ENCODE measurements around the gene ZBTB37.
"Not testable (repeated sequence)": the region's sequence is repeated elsewhere in the genome, so short reads cannot be mapped to it uniquely, and the experiment has no call there.

The ZBTB37 gene

DNA sequence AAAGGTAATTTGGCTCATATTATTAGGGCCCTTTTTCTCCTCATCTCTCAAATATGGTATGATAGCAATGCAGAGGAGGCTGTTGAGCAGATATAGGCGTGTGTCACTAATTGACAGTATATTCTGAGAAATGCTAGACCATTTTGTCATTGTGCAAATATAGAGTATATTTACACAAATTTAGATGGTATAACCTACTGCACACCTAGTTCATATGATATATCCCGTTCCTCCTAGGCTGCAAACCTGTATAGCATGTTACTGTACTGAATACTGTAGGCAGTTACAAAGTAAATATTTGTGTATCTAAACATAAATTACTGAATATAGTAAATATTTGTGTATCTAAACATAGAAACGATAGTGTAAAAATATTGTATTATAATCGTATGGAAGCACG lies 8.6 kb downstream of the ZBTB37 start:
- WGBS (ENCODE audit: extremely low coverage, insufficient coverage, low lambda C conversion rate), result 100% methylated on average over 1 of the region's 5 CpGs

DNA sequence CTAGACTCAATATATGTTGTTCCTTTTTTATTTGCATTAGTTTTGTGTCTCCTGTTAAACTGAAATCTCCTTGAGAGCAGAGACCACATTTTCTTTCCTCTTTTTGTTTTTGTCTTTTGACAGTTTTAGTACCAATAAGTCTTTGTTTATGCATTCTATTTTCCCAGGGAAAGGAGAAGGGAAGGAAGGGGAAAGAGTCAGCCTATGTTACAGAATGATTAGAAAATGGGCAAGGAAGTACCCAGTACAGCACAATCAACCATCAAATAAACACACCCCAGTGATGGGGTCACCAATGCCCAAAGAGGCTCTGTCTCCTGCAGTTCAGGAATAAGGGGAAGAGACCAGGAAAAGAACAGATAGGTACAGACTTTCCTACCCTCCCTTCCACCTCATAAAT lies 10.1 kb downstream of the ZBTB37 start:
- H3K4me1 ChIP-seq (ENCODE audit: control insufficient read depth, low read depth, low read length), result no peaks in the 10 kb centered on the region
- H3K79me2 ChIP-seq (ENCODE audit: control insufficient read depth, insufficient read depth, low read length), result no peaks in the 10 kb centered on the region
- H3K4me3 ChIP-seq (ENCODE audit: low read length), result no peak overlapping the region
- H3K4ac ChIP-seq (ENCODE audit: low read depth, low read length), result no peak overlapping the region
- H4K8ac ChIP-seq (ENCODE audit: low read depth, low read length), result no peak overlapping the region
- no peak overlapping the region for H3K4me2 ChIP-seq (ENCODE audit: low read length)
- no peaks in the 10 kb centered on the region for H3K36me3 ChIP-seq (ENCODE audit: control insufficient read depth, insufficient read depth, low read length)
- no peak overlapping the region for H3K18ac ChIP-seq (ENCODE audit: low read length)
- no peak overlapping the region for H2BK5ac ChIP-seq (ENCODE audit: low read length)
- H3K27me3 ChIP-seq (ENCODE audit: insufficient read depth, low read length, poor library complexity), result no peaks in the 10 kb centered on the region
- no peak overlapping the region for H3K9ac ChIP-seq (ENCODE audit: low read length)
- no peak for DNase-seq
- no peak overlapping the region for H2AK5ac ChIP-seq (ENCODE audit: low read length)
- H4K5ac ChIP-seq (ENCODE audit: low read length), result no peak overlapping the region
- H3K27ac ChIP-seq (ENCODE audit: low read depth, low read length), result no peak overlapping the region
- H2BK15ac ChIP-seq (replicated peaks; ENCODE audit: low read depth), result no peak overlapping the region
- H3K56ac ChIP-seq (ENCODE audit: low read length), result no peak overlapping the region
- H2BK120ac ChIP-seq (ENCODE audit: low read depth, low read length), result no peak overlapping the region
- H3K23ac ChIP-seq (ENCODE audit: low read length), result no peak overlapping the region
- H3K79me1 ChIP-seq (ENCODE audit: low read length), result peaks cover 1% of the 10 kb centered on the region

More for the DNA sequence above, 8.6 kb downstream of the ZBTB37 start:
- Histone ChIP-seq H4K8ac (ENCODE audit: low read depth, low read length) (no peak overlapping the region), H3K27me3 (ENCODE audit: insufficient read depth, low read length, poor library complexity) (no peaks in the 10 kb centered on the region), H3K4me2 (ENCODE audit: low read length) (no peak overlapping the region), H3K56ac (ENCODE audit: low read length) (no peak overlapping the region), H2AK5ac (ENCODE audit: low read length) (no peak overlapping the region), H2BK5ac (ENCODE audit: low read length) (no peak overlapping the region), H3K79me2 (ENCODE audit: control insufficient read depth, insufficient read depth, low read length) (no peaks in the 10 kb centered on the region), H3K9ac (ENCODE audit: low read length) (no peak overlapping the region), H3K4me3 (ENCODE audit: low read length) (no peak overlapping the region), H4K5ac (ENCODE audit: low read length) (no peak overlapping the region), H2BK15ac (replicated peaks; ENCODE audit: low read depth) (no peak overlapping the region), H3K23ac (ENCODE audit: low read length) (no peak overlapping the region), H3K4me1 (ENCODE audit: control insufficient read depth, low read depth, low read length) (no peaks in the 10 kb centered on the region), H2BK120ac (ENCODE audit: low read depth, low read length) (no peak overlapping the region), H3K4ac (ENCODE audit: low read depth, low read length) (no peak overlapping the region), H3K27ac (ENCODE audit: low read depth, low read length) (no peak overlapping the region), H3K79me1 (ENCODE audit: low read length) (peaks cover 2% of the 10 kb centered on the region), H3K36me3 (ENCODE audit: control insufficient read depth, insufficient read depth, low read length) (no peaks in the 10 kb centered on the region), H3K18ac (ENCODE audit: low read length) (no peak overlapping the region)
- DNase-seq, result no peak

DNA sequence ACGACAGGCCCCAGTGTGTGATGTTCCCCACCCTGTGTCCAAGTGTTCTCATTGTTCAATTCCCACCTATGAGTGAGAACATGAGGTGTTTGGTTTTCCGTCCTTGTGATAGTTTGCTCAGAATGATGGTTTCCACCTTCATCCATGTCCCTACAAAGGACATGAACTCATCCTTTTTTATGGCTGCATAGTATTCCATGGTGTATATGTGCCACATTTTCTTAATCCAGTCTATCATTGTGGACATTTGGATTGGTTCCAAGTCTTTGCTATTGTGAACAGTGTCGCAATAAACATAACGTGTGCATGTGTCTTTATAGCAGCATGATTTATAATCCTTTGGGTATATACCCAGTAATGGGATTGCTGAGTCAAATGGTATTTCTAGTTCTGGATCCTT lies 12.9 kb downstream of the ZBTB37 start:
- H3K4ac ChIP-seq (ENCODE audit: low read depth, low read length); H3K23ac ChIP-seq (ENCODE audit: low read length); DNase-seq; H2BK15ac ChIP-seq (replicated peaks; ENCODE audit: low read depth); H3K79me1 ChIP-seq (ENCODE audit: low read length); H4K8ac ChIP-seq (ENCODE audit: low read depth, low read length); H3K4me3 ChIP-seq (ENCODE audit: low read length); H2BK120ac ChIP-seq (ENCODE audit: low read depth, low read length); H3K9ac ChIP-seq (ENCODE audit: low read length); H3K79me2 ChIP-seq (ENCODE audit: control insufficient read depth, insufficient read depth, low read length); H4K5ac ChIP-seq (ENCODE audit: low read length); H3K27me3 ChIP-seq (ENCODE audit: insufficient read depth, low read length, poor library complexity); H3K4me1 ChIP-seq (ENCODE audit: control insufficient read depth, low read depth, low read length); H2BK5ac ChIP-seq (ENCODE audit: low read length); H3K4me2 ChIP-seq (ENCODE audit: low read length); H3K18ac ChIP-seq (ENCODE audit: low read length); H2AK5ac ChIP-seq (ENCODE audit: low read length); H3K56ac ChIP-seq (ENCODE audit: low read length); H3K27ac ChIP-seq (ENCODE audit: low read depth, low read length); H3K36me3 ChIP-seq (ENCODE audit: control insufficient read depth, insufficient read depth, low read length): not testable (repeated sequence)
- WGBS (ENCODE audit: extremely low coverage, insufficient coverage, low lambda C conversion rate), result no CpG with 5 or more reads among the region's 4 CpGs

DNA sequence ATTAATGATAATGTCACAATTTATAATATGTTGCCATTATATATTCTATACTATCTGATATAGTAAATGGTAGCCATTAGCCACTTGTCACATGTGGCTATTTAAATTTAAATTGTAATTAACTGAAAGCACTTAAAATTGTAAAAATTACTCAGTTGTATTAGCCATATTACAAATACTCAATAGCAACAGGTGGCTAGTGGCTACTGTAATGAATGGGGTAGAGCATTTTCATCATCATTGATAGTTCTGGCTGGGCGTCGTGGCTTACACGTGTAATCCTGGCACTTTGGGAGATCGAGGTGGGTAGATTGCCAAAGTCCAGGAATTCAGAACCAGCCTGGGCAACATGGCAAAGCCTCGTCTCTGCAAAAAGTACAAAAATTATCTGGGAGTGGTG lies 16.5 kb downstream of the ZBTB37 start:
- DNase-seq, result no peak
- Histone ChIP-seq H2AK5ac (ENCODE audit: low read length) (no peak overlapping the region), H3K36me3 (ENCODE audit: control insufficient read depth, insufficient read depth, low read length) (peaks cover 2% of the 10 kb centered on the region), H2BK5ac (ENCODE audit: low read length) (no peak overlapping the region), H2BK120ac (ENCODE audit: low read depth, low read length) (no peak overlapping the region), H3K27ac (ENCODE audit: low read depth, low read length) (no peak overlapping the region), H3K4me1 (ENCODE audit: control insufficient read depth, low read depth, low read length) (no peaks in the 10 kb centered on the region), H3K18ac (ENCODE audit: low read length) (no peak overlapping the region), H3K4ac (ENCODE audit: low read depth, low read length) (no peak overlapping the region), H3K27me3 (ENCODE audit: insufficient read depth, low read length, poor library complexity) (no peaks in the 10 kb centered on the region), H3K56ac (ENCODE audit: low read length) (no peak overlapping the region), H3K4me3 (ENCODE audit: low read length) (no peak overlapping the region), H3K79me2 (ENCODE audit: control insufficient read depth, insufficient read depth, low read length) (no peaks in the 10 kb centered on the region), H4K5ac (ENCODE audit: low read length) (no peak overlapping the region), H3K23ac (ENCODE audit: low read length) (no peak overlapping the region), H3K79me1 (ENCODE audit: low read length) (peaks cover 4% of the 10 kb centered on the region), H2BK15ac (replicated peaks; ENCODE audit: low read depth) (no peak overlapping the region), H3K9ac (ENCODE audit: low read length) (no peak overlapping the region), H3K4me2 (ENCODE audit: low read length) (no peak overlapping the region), H4K8ac (ENCODE audit: low read depth, low read length) (no peak overlapping the region)
- no CpG with 5 or more reads among the region's 5 CpGs for WGBS (ENCODE audit: extremely low coverage, insufficient coverage, low lambda C conversion rate)

DNA sequence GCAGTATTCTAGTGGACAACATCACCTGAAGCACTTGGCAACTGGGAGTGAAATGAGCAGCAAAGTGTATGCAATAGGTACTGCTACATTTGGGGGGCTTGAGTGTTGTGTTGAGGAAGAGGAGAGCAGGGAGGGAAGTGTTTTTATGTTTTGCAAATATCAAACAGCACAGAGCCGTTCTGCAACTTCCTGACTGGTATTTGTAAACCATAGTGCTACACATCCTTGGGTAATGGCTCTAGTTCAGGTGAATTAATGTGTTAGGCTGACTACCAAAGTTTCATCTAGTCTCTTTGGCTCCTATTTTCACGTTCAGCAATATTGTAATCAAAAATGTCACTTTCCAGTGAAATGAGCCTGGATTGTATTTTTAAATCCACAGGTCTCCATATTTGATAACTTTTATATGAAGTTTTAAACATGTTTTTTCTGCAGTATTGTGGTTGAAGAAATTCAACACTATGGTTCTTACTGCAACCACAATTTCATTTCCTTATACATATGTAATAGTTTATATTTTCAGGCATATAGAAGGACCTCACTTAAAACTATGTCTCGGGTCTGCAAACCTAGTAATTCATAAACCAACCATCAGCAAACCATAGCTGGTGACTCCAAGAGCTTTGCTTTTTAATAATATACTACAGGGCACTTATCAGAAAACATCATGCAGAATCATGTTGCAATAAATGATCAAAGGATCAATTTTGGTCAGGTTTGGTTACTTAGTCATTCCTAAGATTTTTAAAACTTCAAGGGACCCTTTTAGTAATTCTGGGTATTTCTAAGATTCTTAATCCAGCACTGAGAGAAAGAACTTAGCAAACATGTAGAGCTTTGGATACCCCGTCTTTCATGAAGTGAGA lies 18.8 kb downstream of the ZBTB37 start:
- Histone ChIP-seq H3K27ac (ENCODE audit: low read depth, low read length) (no peak overlapping the region), H2BK5ac (ENCODE audit: low read length) (no peak overlapping the region), H3K56ac (ENCODE audit: low read length) (no peak overlapping the region), H2BK15ac (replicated peaks; ENCODE audit: low read depth) (no peak overlapping the region), H3K23ac (ENCODE audit: low read length) (no peak overlapping the region), H3K4ac (ENCODE audit: low read depth, low read length) (no peak overlapping the region), H3K4me2 (ENCODE audit: low read length) (no peak overlapping the region), H3K79me2 (ENCODE audit: control insufficient read depth, insufficient read depth, low read length) (no peaks in the 10 kb centered on the region), H3K9ac (ENCODE audit: low read length) (no peak overlapping the region), H3K27me3 (ENCODE audit: insufficient read depth, low read length, poor library complexity) (no peaks in the 10 kb centered on the region), H3K79me1 (ENCODE audit: low read length) (peaks cover 4% of the 10 kb centered on the region), H4K5ac (ENCODE audit: low read length) (no peak overlapping the region), H2BK120ac (ENCODE audit: low read depth, low read length) (no peak overlapping the region), H3K4me1 (ENCODE audit: control insufficient read depth, low read depth, low read length) (no peaks in the 10 kb centered on the region), H2AK5ac (ENCODE audit: low read length) (no peak overlapping the region), H3K36me3 (ENCODE audit: control insufficient read depth, insufficient read depth, low read length) (peaks cover 2% of the 10 kb centered on the region), H3K18ac (ENCODE audit: low read length) (no peak overlapping the region), H4K8ac (ENCODE audit: low read depth, low read length) (no peak overlapping the region), H3K4me3 (ENCODE audit: low read length) (no peak overlapping the region)
- no peak for DNase-seq
- WGBS (ENCODE audit: extremely low coverage, insufficient coverage, low lambda C conversion rate), result no CpG with 5 or more reads among the region's 4 CpGs

DNA sequence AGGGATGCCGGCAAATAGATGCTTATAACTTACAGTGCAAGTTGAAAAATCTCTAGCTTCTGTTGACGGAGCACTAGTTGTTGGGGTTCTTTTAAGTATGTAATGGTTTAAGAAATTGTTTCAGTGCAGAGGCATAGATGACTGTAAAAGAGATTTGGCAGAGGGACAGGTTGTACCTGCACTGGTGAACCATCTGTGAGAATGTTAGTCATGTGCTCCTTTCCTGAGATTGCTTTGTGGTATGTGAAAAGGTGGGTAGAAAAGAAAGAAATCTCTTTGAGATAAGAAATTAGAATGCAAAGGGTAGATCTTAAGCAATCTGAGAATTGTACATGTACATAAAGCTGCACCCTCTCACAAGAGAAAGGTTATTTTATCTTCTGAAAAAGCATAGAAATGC lies 19.4 kb downstream of the ZBTB37 start:
- H2AK5ac ChIP-seq (ENCODE audit: low read length), result no peak overlapping the region
- H2BK15ac ChIP-seq (replicated peaks; ENCODE audit: low read depth), result no peak overlapping the region
- H4K5ac ChIP-seq (ENCODE audit: low read length), result no peak overlapping the region
- H2BK120ac ChIP-seq (ENCODE audit: low read depth, low read length), result no peak overlapping the region
- H3K36me3 ChIP-seq (ENCODE audit: control insufficient read depth, insufficient read depth, low read length), result peaks cover 2% of the 10 kb centered on the region
- no CpG with 5 or more reads among the region's 2 CpGs for WGBS (ENCODE audit: extremely low coverage, insufficient coverage, low lambda C conversion rate)
- H4K8ac ChIP-seq (ENCODE audit: low read depth, low read length), result no peak overlapping the region
- H3K18ac ChIP-seq (ENCODE audit: low read length), result no peak overlapping the region
- no peak overlapping the region for H3K56ac ChIP-seq (ENCODE audit: low read length)
- H3K79me2 ChIP-seq (ENCODE audit: control insufficient read depth, insufficient read depth, low read length), result no peaks in the 10 kb centered on the region
- H3K4me2 ChIP-seq (ENCODE audit: low read length), result no peak overlapping the region
- H3K4me1 ChIP-seq (ENCODE audit: control insufficient read depth, low read depth, low read length), result no peaks in the 10 kb centered on the region
- H2BK5ac ChIP-seq (ENCODE audit: low read length), result no peak overlapping the region
- H3K27ac ChIP-seq (ENCODE audit: low read depth, low read length), result no peak overlapping the region
- H3K23ac ChIP-seq (ENCODE audit: low read length), result no peak overlapping the region
- H3K79me1 ChIP-seq (ENCODE audit: low read length), result peaks cover 4% of the 10 kb centered on the region
- no peaks in the 10 kb centered on the region for H3K27me3 ChIP-seq (ENCODE audit: insufficient read depth, low read length, poor library complexity)
- no peak overlapping the region for H3K4ac ChIP-seq (ENCODE audit: low read depth, low read length)
- no peak for DNase-seq
- no peak overlapping the region for H3K4me3 ChIP-seq (ENCODE audit: low read length)
- no peak overlapping the region for H3K9ac ChIP-seq (ENCODE audit: low read length)
